GM19099 (cell line): ENCODE results near the gene ERN2.

Experiments
- POLR2A ChIP-seq: IDR thresholded peaks from 3 replicates; pipeline ENCODE4 v1.6.1; 2011; ENCODE audit warnings: low read depth; ENCODE audit not compliant: insufficient read length; ENCODE audit errors: extremely low read depth

The ERN2 gene

DNA sequence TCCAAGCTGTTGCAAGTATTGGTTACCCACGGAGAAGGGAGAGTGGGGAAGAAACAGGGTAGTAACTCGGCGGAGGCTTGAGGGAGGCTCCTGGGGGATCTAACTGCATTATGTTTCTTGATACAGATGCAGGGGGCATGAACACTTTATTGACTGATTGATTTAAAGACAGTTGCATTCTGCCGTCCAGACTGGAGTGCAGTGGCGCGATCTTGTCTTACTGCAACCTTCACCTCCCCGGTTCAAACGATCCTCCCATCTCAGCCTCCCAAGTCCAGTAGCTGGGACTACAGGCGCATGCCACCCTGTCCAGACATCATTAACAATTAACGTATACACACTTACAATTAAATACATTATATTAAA lies 15.1 kb upstream of the ERN2 start:
- no peak for TF ChIP-seq POLR2A

DNA sequence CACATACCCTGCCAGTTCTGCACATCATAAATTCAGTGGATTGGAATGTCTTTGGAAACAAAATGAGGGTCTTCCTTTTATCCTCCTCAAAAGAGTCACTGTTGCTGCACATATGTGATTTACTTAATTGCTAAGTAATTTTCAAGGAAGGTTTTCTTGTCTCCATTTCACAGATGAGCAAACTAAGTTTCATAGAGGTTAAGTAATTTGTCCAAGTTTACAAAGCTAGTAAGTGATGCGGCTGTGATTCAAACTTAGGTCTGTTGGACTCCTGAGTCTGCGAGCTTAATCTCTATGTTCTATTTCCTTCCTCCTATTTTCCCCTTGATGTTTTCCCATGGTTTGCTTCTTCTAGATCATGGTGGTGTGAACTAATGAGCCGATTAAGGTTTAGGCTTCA lies 13.7 kb upstream of the ERN2 start:
- no peak for TF ChIP-seq POLR2A

DNA sequence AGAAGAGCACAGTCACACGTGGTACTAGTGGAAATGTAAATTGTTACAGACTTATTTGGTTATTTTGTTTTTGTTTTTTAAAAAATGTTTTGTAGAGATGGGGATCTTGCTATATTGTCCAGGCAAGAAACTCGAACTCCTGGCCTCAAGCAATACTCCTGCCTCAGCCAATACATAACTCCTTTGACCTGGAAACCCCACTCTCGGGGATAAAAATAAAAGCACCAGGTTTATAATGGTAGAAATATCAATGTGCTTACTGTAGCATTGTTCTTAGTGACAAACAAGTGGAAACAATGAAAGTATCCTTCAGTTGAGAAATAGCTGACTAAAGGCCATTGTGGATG lies 11.7 kb upstream of the ERN2 start:
- no peak for TF ChIP-seq POLR2A

DNA sequence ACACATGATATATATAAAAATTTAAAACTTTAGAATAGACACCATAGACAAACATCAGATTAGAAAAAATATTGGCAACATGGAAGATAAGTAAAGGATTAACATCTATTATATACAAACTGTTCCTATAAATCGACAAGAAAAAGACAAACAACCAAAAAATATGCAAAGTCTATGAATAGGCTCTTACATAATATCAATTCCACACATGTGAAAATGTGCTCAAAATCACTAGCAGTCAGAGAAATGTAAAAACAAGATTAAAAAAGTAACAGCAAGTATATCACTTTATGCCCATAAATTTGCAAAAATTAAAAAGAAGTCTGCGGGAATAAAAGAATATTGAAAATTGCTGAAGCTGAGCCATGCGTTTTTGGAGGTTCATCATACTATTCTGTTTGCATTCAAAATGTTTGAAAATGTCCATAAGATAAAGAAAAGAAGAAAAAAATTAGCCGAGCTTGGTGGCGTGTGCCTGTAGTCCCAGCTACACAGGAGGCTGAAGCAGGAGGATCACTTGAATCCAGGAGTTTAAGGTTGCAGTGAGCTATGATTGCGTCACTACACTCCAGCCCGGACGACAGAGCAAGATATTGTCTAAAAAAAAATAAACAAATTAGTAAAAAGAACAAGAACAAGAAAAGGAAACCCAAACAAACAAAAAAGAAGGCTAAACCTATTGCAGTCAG lies 11.2 kb upstream of the ERN2 start:
- no peak for TF ChIP-seq POLR2A

DNA sequence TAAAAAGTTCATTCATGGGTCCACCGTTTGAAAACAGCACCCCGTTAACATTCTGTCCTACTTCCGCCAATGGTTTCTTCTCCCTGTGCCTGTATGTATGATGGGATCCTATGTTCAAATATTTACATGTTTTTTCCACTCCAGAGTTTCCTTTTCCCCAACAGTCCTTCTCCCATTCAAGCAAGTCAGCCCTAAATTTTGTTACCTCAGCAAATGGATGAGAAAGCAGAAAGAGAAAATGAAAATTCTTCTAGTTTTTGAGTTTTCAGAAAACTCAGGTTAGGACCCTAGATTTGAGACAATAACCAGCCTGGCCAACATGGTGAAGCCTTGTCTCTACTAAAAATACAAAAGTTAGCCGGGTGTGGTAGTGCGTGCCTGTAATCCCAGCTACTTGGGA lies 3.5 kb upstream of the ERN2 start:
- no peak for TF ChIP-seq POLR2A

DNA sequence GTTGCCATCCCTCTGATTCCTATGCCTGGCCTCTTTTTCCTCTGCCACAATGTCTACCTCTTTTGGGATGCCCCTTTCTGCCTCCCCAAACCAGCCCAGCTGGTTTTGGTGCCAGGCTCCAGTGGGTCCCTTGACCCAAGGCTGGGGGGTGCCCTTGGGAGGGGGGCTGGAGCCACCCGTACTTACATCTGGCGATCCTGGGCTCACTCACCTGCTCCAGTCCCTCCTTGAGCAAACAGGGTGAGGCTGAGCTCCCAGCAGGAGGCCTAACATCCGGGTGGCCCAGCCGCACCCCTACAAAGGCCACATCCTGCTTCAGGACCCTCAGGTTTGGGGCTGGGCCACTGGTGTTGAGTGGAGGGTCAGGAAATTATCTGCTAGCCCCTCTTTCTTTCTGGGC lies 1.2 kb downstream of the ERN2 start:
- no peak for TF ChIP-seq POLR2A

DNA sequence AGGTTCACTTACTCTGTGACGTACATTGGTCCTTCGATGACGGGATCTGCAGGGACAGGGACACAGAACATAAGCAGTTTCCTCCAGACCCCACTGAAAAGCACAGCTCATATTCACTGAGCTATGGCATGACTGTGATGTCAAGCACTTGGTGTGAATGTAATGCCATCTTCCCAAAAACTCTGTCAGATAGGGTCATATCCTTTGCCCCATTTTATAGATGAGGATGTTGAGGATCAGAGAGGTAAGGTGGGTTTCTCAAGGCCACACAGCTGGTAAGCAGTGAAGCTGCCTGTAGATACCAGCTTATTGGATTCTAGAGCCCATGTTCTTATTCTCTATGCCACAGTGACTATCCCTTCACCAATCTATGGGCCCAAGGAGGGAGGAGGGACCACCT lies 2.5 kb downstream of the ERN2 start:
- no peak for TF ChIP-seq POLR2A

DNA sequence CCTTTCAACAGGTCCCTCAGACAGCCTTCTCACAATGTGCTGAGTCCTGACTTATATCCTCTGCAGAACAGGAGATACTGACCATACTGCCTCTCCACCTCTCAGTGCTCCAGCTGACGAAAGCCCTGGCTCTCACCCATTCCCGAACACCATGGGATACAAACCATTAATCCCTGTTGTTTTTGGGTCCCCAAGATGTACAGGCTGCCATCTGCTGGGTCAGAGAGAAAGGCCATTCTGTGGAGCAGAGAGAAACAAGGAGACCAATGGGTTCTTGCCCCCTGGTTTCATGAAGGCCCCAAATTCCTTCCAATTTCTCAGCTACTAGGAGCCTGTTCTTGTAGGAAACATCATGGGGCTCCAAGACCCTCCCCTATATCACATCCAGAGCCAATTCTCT lies 3.0 kb downstream of the ERN2 start:
- TF ChIP-seq POLR2A = no peak

DNA sequence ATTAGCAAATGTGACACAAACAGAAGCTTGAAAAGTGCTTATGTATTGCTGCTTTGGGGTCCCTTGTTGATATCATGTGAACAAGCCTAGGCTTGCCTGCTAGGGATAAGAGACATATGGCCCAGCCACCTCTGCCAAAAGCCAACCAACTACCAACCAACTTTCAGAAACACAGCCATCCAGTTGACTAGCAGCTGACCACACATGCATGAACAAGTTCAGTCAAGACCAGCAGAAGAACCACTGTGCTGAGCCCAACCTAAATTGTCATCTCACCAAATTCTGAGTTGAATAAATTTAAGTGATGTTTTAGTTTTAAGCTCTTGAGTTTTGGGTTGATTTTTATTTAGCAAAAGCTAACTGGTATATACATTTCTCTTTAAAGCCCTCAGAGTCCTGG lies 3.5 kb downstream of the ERN2 start:
- TF ChIP-seq POLR2A = no peak

DNA sequence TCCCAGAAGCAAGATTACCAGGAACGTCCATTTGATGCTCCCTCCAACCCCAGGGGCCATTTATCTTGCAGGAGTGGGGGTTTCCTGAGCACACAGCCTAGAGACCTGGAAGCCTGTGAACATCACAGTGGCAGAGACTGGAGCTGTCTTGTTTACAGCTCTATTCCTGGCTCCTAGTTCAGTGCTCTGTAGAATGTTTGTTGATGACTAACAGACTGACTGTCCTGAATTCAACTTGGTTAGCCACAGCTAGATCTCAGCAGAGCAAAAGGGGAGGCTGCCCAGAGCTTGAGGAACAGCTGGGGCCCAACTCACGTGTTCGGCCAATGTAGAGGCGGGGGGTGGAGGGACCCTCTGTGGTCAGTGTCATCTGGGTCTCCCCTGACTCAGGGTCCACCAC lies 6.6 kb downstream of the ERN2 start:
- no peak for TF ChIP-seq POLR2A

DNA sequence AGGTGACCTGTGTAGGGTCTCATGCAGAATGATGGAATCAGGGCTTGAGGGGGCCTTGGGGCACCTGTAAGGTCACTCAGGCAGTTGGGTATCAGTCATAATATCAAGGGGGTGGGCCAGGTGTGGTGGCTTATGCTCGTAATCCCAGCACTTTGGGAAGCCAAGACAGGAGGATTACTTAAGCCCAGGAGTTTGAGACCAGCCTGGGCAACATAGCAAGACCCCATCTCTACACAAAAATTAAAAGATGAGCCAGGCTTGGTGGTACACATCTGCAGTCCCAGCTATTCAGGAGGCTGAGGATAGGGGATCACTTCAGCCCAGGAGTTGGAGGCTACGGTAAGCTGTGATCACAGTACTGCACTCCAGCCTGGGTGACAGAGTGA lies 7.5 kb downstream of the ERN2 start:
- no peak for TF ChIP-seq POLR2A

DNA sequence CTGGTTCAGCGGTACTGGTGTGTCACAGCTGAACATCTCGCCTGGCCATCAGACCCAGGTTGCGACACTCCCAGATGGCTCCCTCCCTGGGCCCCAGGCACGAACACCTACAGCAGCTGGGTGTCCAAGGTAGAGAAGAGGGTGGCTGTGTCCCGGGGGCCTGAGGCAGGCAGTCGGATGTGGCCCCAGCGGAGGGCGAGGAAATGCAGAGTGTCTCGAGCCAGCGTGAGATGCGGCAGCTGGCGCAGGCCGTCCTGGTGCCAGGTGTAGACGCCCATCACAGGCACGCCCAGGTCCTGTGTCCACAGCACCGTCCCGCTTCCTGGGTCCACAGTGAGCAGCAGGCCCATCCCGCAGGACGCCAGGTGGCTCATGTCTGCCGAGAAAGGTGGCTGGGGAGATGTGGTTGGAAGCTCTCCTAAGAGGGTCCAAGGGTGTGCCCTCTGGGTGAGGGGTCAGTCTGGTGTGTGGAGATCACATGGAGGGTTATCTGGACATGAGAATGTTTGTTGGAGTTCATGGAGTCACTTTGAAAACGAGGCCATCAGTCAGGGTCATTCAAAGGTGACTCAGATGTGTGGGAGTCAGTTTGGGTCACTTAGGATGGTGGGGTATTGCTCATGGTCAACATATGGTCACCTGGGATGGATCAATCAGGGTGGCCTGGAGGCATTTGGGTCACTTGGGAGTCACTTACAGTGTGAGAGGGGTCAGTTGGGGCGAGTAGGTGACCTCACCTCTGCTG lies 8.1 kb downstream of the ERN2 start:
- TF ChIP-seq POLR2A = no peak

DNA sequence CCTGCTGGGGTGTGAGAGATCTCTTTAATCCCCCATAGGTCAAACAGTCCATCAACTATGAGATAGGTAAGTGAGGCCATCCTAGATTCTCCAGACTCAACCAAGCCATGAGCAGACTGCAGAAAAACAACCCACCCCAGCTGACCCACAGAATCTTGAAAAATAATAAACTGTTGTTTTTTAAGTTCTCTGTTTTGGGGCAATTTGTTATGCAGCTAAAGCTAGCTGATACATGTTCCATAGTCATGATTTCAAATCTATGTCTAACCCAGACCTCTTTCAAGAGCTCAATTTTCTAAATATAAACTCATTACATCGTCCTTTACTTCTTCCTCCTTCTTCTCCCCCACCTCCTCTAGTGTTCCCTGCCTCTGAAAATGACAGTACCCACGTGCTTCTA lies 10.1 kb downstream of the ERN2 start:
- TF ChIP-seq POLR2A = no peak

DNA sequence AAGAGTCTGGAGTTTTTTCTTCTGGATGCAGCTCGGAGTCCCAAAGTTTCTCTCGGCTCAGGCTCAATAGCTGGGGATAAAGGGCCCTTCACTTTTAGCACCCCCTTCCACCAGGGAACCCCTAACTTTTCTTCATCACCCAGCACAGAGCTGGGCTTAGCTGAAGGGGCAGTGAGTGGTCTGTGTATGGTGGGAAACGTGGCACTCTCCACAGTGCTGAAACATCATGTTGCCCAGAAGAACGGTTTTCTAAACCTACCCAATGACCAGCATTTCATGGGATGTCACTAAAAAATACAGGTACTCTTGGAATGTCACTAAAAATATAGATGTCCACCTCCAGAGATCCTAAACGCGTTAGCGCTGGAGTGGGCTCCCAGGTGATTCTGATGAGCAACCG lies 12.0 kb downstream of the ERN2 start:
- TF ChIP-seq POLR2A = no peak

DNA sequence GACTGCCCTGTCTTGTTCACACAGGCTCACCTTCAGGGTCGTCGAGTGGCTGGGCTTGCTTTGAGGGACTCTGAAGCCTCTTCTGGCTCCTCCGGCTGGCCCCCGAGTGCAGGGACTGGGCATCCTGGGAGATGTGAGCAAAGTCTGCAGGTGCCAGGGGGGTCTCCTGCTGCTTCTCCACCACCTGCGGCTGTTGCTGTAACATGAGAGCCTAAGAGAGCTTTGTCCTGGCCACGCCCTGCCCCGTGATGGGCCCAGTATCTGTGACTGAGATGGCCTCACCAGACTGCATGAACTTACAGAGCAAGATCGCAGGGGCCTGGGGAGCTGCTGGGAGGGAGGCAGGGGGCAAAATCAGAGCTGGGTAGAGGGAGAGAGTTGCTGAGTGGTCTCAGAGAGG lies 12.5 kb downstream of the ERN2 start:
- TF ChIP-seq POLR2A = no peak

DNA sequence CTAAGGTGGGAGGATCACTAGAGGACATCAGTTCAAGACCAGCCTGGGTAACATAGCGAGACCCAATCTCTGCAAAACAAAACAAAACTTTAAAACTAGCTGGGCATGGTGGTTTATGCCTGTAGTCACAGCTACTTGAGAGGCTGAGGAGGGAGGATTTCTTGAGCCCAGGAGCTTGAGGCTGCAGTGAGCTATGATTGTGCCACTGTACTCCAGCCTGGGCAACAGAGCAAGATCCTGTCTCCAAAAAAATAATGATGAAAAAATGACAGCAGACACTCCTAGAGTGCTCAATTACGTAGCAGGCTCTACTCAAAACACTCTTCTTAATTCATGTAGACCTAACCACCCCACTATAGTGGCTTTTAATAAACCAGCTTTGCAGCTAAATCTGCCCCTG lies 12.9 kb downstream of the ERN2 start:
- no peak for TF ChIP-seq POLR2A

DNA sequence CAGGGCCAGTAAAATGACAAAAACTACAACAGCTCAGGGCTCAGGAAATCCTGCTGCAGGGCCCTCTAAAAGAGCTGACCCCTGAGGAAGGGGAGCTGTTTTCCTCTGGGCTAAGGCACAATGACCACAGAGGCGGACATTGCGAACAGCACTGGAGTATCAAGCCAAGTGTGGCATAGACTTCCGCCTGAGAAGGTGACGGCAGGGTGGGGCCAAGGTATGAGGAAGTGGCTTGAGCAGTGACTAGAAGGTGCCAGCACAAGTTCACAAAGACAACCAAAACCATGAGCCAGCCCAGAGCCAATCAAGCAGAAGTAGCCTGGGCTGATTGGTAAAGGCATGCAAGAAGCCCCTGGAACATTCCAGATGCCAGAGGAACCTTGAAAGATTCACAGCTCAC lies 13.9 kb downstream of the ERN2 start:
- TF ChIP-seq POLR2A = peak; percentile 18
